OCI-LY7 (cell line): Measurements from ENCODE around the gene NSD1. TPM values are rescaled to one million over a fixed set of nuclear protein-coding genes. Genes with fewer than 3 reads are reported as not detected.

ENCODE experiments used
- BruUV-seq: library from RNA; stranded (reverse); fragments of 400-500 nt; replicated peaks from 2 replicates; lab custom pipeline; 2021; lab: Mats Ljungman, UMichigan
- CTCF ChIA-PET: fragments of 300-600 bp; sonication (Branson Sonifier 250); formaldehyde crosslinking; loops from one replicate; lab custom pipeline; 2022; ENCODE audit warnings: antibody characterized with exemption; ENCODE audit not compliant: unreplicated experiment; lab: Charles Lee
- POLR2A ChIA-PET: fragments of 300-600 bp; sonication (Branson Sonifier 250); formaldehyde crosslinking; loops from one replicate; lab custom pipeline; 2022; ENCODE audit warnings: antibody characterized with exemption; lab: Charles Lee
- DNase-seq: peaks from one replicate; pipeline ENCODE4 v3.0.0-alpha.2; 2015; ENCODE audit warnings: low spot score
- H2AFZ ChIP-seq: fragments of 200-600 bp; sonication (generic), shearing (Covaris generic); 2 replicates; pipeline ENCODE4 v1.6.1; 2014; ENCODE audit warnings: mild to moderate bottlenecking, antibody characterized with exemption, low read length, moderate library complexity
- H3K27ac ChIP-seq: fragments of 200-600 bp; sonication (generic); 2 replicates; pipeline ENCODE4 v1.5.1; 2014; ENCODE audit warnings: mixed run types, low read depth, mild to moderate bottlenecking, moderate library complexity, low read length, inconsistent platforms; ENCODE audit not compliant: poor library complexity, severe bottlenecking
- H3K36me3 ChIP-seq: fragments of 200-600 bp; sonication (generic); 2 replicates; pipeline ENCODE4 v1.6.1; 2014; ENCODE audit warnings: mild to moderate bottlenecking, antibody characterized with exemption, low read length, moderate library complexity, mixed read lengths; ENCODE audit not compliant: insufficient read depth
- H3K4me1 ChIP-seq: fragments of 200-600 bp; sonication (generic); 2 replicates; pipeline ENCODE4 v1.5.1; 2014; ENCODE audit warnings: mild to moderate bottlenecking, low read length; ENCODE audit not compliant: insufficient read depth, poor library complexity, severe bottlenecking
- H3K4me2 ChIP-seq: fragments of 200-600 bp; sonication (generic); 2 replicates; pipeline ENCODE4 v1.6.1; 2014; ENCODE audit warnings: mild to moderate bottlenecking, low read length
- H3K4me3 ChIP-seq: fragments of 200-600 bp; sonication (generic); 2 replicates; pipeline ENCODE4 v1.5.1; 2014; ENCODE audit warnings: mild to moderate bottlenecking, low read depth, low read length; ENCODE audit not compliant: poor library complexity, severe bottlenecking
- H3K79me2 ChIP-seq: fragments of 200-600 bp; sonication (generic); 2 replicates; pipeline ENCODE4 v1.6.1; 2016; ENCODE audit warnings: low read depth, mild to moderate bottlenecking, low read length, moderate library complexity, mixed read lengths; ENCODE audit not compliant: insufficient read depth
- H3K9me2 ChIP-seq: fragments of 200-600 bp; sonication (generic); 2 replicates; pipeline ENCODE4 v1.6.1; 2016; ENCODE audit warnings: mild to moderate bottlenecking, low read length, mixed read lengths; ENCODE audit not compliant: insufficient read depth
- H3K9me3 ChIP-seq: fragments of 200-600 bp; sonication (generic); 2 replicates; pipeline ENCODE4 v1.6.1; 2014; ENCODE audit warnings: mild to moderate bottlenecking, mixed run types, low read length, mixed read lengths
- H4K20me1 ChIP-seq: fragments of 200-600 bp; sonication (generic); 2 replicates; pipeline ENCODE4 v1.6.1; 2014; ENCODE audit warnings: mild to moderate bottlenecking, antibody characterized with exemption, low read length, moderate library complexity, mixed read lengths; ENCODE audit not compliant: insufficient read depth
- EZH2phosphoT487 ChIP-seq: fragments of 200-600 bp; sonication (generic); IDR thresholded peaks from 2 replicates; pipeline ENCODE4 v1.6.1; 2018; ENCODE audit warnings: low read depth, borderline replicate concordance, mild to moderate bottlenecking, mixed run types, antibody characterized with exemption, low read length, moderate library complexity, mixed read lengths
- intact Hi-C: fragments of 100-400 bp; cut with micrococcal nuclease; formaldehyde crosslinking; loops from one replicate; pipeline ENCODE4 v1.10.0; 2022; ENCODE audit not compliant: unreplicated experiment
- total RNA-seq, 2 experiments: library from RNA; depleted of rRNA in 1 of 2; stranded (reverse); fragments of >200 nt in 1 of 2; shearing (Covaris generic) in 1 of 2; gene quantifications; 2 replicates each; pipeline ENCODE4 v1.2.3, GENCODE V29; 2014 to 2022
- TF ChIP-seq, protein P1 (sequence below): fragments of 200-600 bp; sonication (generic); conservative IDR thresholded peaks from 2 replicates; pipeline ENCODE4 v1.5.1; 2014; ENCODE audit warnings: mild to moderate bottlenecking, antibody characterized with exemption, low read length, moderate library complexity, mixed read lengths

NSD1 gene
- total RNA-seq, 2 experiments from 2014 or later = 64.3 to 142 TPM

DNA sequence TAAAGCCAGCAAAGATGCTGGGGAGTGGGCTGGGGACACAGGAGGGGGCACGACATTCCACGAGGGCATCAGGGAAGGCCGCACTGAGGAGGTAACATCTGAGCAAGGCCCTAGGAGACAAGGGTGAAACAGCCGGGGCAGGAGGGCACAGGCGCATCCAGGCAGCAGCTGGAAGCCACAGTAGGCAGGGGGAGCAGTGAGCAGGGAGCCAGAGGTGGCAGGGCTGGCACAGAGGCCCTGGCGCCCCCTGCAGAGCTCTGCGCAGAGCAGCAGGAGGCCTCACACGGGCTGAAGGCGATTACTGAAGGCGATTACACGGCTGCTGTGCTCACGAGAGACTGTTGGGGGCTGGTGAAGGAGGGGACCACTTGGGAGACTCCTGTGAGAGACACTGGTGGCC lies 202.5 kb downstream of the NSD1 start:
- Histone ChIP-seq H2AFZ (no peak overlapping the region), H3K4me3 (no peak overlapping the region), H3K9me2 (no peaks in the 10 kb centered on the region), H3K27ac (no peak overlapping the region), H3K36me3 (peaks cover 94% of the 10 kb centered on the region), H3K9me3 (no peaks in the 10 kb centered on the region), H3K79me2 (peaks cover 9% of the 10 kb centered on the region; the same call in 1 of the 2 replicates), H4K20me1 (no peaks in the 10 kb centered on the region), H3K4me2 (no peak overlapping the region), H3K4me1 (peaks cover 3% of the 10 kb centered on the region)
- ChIA-PET CTCF (interaction anchor here (1.3 kb wide), 1 partner anchor 20 kb away, joined by 3 read pairs; no protein-coding TSS in a partner anchor), POLR2A (interaction anchor here (0.5 kb wide), 1 partner anchor 253 kb away, joined by 3 read pairs; no protein-coding TSS in a partner anchor)
- DNase-seq = peak; percentile 63
- intact Hi-C loops = no loop called here
- no TSS peak for BruUV-seq
- TF ChIP-seq, protein P1, sequence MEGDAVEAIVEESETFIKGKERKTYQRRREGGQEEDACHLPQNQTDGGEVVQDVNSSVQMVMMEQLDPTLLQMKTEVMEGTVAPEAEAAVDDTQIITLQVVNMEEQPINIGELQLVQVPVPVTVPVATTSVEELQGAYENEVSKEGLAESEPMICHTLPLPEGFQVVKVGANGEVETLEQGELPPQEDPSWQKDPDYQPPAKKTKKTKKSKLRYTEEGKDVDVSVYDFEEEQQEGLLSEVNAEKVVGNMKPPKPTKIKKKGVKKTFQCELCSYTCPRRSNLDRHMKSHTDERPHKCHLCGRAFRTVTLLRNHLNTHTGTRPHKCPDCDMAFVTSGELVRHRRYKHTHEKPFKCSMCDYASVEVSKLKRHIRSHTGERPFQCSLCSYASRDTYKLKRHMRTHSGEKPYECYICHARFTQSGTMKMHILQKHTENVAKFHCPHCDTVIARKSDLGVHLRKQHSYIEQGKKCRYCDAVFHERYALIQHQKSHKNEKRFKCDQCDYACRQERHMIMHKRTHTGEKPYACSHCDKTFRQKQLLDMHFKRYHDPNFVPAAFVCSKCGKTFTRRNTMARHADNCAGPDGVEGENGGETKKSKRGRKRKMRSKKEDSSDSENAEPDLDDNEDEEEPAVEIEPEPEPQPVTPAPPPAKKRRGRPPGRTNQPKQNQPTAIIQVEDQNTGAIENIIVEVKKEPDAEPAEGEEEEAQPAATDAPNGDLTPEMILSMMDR = peak; percentile 78
- TF ChIP-seq EZH2phosphoT487 = no peak

DNA sequence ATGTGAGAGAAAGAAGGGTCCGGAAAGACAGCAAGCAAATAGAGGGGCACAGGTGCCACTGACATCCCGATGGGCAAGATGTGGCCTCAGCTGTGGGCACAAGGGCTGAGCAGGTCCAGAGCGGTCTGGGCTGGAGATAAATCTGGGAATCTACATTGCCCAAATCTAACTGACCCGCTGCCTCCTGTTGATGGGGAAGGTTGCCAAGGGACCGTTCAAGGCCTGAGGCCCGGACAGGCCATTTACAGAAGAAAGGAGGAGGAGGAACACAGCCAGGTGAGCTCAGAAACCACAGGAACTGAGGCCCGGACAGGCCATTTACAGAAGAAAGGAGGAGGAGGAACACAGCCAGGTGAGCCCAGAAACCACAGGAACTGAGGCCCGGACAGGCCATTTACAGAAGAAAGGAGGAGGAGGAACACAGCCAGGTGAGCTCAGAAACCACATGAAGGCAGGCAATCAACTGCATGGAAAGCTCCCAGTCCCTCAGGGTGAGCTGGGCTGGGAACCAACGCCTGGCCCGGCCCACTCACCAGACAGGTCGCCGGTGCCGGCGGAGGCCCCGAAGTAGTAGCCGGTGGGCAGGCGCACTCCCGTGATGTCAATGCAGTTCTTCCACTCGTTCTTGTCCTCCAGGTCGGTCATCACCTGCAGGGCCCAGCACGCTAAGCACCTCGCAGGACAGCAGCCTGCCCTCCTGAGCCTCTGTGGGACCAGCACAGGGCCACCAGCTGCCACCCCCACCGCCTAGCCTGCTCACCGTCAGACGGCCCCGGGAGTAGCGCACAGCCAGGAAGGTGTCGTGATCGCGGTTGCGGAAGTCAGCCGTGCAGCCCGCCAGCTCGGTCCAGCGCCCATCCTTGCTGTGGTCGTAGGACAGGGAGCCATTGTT lies 203.3 kb downstream of the NSD1 start:
- POLR2A ChIA-PET = no interaction called here
- no peak overlapping the region for H3K4me3 ChIP-seq
- H3K36me3 ChIP-seq = peaks cover 94% of the 10 kb centered on the region
- H3K9me3 ChIP-seq = no peaks in the 10 kb centered on the region
- H3K4me2 ChIP-seq = no peak overlapping the region
- H3K27ac ChIP-seq = no peak overlapping the region
- H3K4me1 ChIP-seq = peaks cover 3% of the 10 kb centered on the region
- no TSS peak for BruUV-seq
- H2AFZ ChIP-seq = no peak overlapping the region
- H3K9me2 ChIP-seq = no peaks in the 10 kb centered on the region
- CTCF ChIA-PET = interaction anchor here (1.3 kb wide), 1 partner anchor 19 kb away, joined by 3 read pairs; no protein-coding TSS in a partner anchor
- H3K79me2 ChIP-seq = peaks cover 16% of the 10 kb centered on the region
- no peaks in the 10 kb centered on the region for H4K20me1 ChIP-seq
- DNase-seq = no peak
- intact Hi-C loops = no loop called here
- no peak for TF ChIP-seq EZH2phosphoT487
- TF ChIP-seq, protein P1 = no peak
